ENCODE data around the gene NFKBIA.

NFKBIA gene

DNA sequence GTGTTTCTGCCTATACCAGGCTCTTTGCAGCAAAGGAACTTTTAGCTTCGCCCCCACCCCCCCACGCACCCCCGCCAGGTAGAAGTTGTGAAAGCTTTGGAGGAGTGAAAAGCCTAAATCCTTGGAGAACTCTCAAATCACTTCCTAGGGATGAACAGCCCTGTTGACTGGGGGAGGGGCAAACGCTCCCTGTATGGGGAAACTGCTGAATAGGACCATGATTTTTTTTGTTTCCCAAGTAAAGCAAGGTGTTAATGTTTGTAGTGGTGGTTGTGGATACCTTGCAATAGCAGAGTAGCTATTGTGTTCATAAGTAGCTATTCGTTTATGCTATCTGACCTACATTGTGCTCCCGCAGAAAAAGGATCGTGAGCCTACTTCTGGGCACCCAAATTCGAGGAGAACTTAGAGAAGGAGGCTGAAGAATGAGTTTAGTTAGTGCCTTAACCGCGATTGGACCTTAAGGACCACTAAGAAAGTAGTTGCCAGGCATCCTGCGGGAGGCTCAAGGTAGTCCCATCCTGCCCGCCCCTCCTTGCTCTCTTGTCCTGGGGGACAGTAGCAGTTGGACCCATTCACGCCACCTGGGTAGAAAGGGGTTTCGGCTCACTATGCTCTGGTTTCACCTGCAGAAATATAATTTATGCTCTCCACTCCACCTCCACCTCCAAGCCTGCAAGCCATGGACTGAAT is 901 bp upstream of the NFKBIA start:
- Histone ChIP-seq H3K27me3 (no peaks in the 10 kb centered on the region), H3K36me3 (peaks cover 32 to 33% (median 33%) of the 10 kb centered on the region in 11 experiments), H3K4me2 (peak overlapping the region; percentile 87 to 98 (median 92)), H4K20me1 (peaks cover 32 to 33% (median 32%) of the 10 kb centered on the region in 11 experiments; a peak in 21 of 22 replicates), H3K9me3 (replicated peaks in 1 of 11) (no peaks in the 10 kb centered on the region), H3K4me3 (peak overlapping the region; percentile 84 to 98 (median 90)), H3K4me1 (peaks cover 30 to 51% (median 45%) of the 10 kb centered on the region in 10 experiments), H3K27ac (peak overlapping the region; percentile 98 to 100 (median 99)), H3K9ac (peak overlapping the region; percentile 98 to 99 (median 98))
- no peak for TF ChIP-seq Cebpa-rat (IDR thresholded peaks at IDR 0.05)

DNA sequence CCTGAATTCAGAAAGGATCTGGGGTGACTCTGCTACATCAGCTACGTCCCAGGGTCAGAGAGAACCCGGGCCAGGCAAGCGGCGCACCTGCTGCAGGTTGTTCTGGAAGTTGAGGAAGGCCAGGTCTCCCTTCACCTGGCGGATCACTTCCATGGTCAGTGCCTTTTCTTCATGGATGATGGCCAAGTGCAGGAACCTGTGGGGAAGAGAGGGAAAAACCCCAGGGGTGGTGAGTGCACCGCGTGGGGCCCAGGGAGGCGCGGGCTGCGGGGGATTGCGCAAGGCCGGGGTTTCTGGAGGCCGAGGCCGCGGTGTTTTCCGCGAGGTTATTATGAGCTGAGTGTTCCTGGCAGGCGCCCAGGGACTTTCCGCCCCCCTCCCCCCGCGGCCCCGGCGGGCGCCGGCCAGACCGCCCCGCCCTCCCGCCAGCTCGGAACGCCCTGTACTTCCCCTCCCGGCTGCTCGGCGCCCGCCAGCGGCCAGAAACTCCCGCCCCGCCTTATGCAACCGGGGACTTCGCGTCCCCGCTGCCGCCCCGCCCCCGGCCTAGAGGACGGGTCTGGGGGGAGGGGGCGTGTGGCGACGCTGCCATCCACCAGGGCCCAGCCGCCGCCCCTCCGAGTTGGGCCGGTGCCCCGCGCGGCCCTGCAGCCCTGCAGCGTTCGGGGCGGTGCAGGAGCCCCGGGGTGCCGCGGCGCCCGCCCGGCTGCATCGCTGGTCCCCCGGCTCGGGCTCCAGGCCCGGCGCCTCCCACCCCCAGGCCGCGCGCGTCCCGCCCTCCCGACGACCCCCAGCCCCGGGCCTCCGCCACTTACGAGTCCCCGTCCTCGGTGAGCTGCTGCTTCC is 723 bp downstream of the NFKBIA start:
- peak; percentile 89 to 98 (median 96) for TF ChIP-seq Cebpa-rat (IDR thresholded peaks at IDR 0.05)
- Histone ChIP-seq H3K27ac (peak overlapping the region; percentile 98 to 100 (median 99)), H3K9me3 (replicated peaks in 1 of 11) (no peaks in the 10 kb centered on the region), H4K20me1 (peaks cover 35 to 48% (median 45%) of the 10 kb centered on the region in 11 experiments; a peak in 21 of 22 replicates), H3K36me3 (peaks cover 37 to 49% (median 39%) of the 10 kb centered on the region in 11 experiments), H3K4me3 (peak overlapping the region; percentile 84 to 98 (median 90)), H3K4me2 (peak overlapping the region; percentile 92 to 100 (median 97)), H3K4me1 (peaks cover 41 to 62% (median 52%) of the 10 kb centered on the region in 10 experiments), H3K27me3 (no peaks in the 10 kb centered on the region), H3K9ac (peak overlapping the region; percentile 98 to 99 (median 98))

DNA sequence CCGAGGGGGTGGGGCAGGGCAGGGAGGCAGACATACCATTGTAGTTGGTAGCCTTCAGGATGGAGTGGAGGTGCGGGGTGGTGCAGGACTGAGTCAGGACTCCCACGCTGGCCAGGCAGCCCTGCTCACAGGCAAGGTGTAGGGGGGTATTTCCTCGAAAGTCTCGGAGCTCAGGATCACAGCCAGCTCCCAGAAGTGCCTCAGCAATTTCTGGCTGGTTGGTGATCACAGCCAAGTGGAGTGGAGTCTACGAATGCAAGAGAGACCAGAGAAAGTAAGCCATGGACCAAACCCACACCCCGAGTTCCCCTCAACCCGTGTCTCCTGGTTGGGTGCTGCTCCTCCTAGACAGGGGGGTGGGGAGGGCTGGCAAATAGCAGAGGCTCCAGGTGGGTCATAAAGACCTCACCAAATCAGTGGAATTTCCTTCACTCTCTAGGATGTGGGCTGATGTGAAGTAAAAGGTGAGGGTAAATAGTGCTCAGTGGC is 1.4 kb downstream of the NFKBIA start:
- Histone ChIP-seq H3K36me3 (peaks cover 37 to 49% (median 39%) of the 10 kb centered on the region in 11 experiments), H3K4me2 (peak overlapping the region; percentile 92 to 100 (median 97))
- TF ChIP-seq Cebpa-rat (IDR thresholded peaks at IDR 0.05), result no peak

DNA sequence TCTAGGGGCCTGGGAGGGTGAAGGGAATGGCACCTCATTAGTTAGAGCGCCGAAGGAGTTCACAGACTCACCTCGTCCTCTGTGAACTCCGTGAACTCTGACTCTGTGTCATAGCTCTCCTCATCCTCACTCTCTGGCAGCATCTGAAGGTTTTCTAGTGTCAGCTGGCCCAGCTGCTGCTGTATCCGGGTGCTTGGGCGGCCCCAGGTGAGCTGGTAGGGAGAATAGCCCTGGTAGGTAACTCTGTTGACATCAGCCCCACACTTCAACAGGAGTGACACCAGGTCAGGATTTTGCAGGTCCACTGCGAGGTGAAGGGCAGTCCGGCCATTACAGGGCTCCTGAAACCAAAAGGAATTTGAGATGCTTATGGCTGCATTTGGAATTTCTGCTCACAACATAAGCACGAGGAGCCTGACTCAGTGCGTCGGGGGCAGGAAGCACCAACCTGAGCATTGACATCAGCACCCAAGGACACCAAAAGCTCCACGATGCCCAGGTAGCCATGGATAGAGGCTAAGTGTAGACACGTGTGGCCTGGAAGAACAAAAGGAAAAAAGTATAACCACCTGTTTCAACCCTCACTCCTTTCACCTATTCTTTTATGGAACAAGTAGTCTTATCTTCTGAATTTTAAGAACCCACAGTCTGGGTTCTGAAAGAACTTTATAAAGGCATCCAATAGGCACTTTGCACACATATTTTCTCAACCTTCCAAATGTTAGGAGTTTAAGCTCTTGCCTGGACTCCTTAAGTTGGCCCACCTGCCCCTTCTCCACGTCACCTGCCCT is 2.0 kb downstream of the NFKBIA start:
- no peak for TF ChIP-seq Cebpa-rat (IDR thresholded peaks at IDR 0.05)

More for the DNA sequence above, 1.4 kb downstream of the NFKBIA start:
- peaks cover 35 to 54% (median 46%) of the 10 kb centered on the region in 11 experiments; a peak in 21 of 22 replicates for H4K20me1 ChIP-seq
- H3K9me3 ChIP-seq (replicated peaks in 1 of 11), result no peaks in the 10 kb centered on the region
- H3K4me3 ChIP-seq, result peak overlapping the region; percentile 84 to 98 (median 90)
- peak overlapping the region; percentile 96 to 99 (median 98) for H3K9ac ChIP-seq
- H3K4me1 ChIP-seq, result peaks cover 48 to 69% (median 55%) of the 10 kb centered on the region in 10 experiments
- no peaks in the 10 kb centered on the region for H3K27me3 ChIP-seq
- peak overlapping the region; percentile 94 to 100 (median 99) for H3K27ac ChIP-seq

DNA sequence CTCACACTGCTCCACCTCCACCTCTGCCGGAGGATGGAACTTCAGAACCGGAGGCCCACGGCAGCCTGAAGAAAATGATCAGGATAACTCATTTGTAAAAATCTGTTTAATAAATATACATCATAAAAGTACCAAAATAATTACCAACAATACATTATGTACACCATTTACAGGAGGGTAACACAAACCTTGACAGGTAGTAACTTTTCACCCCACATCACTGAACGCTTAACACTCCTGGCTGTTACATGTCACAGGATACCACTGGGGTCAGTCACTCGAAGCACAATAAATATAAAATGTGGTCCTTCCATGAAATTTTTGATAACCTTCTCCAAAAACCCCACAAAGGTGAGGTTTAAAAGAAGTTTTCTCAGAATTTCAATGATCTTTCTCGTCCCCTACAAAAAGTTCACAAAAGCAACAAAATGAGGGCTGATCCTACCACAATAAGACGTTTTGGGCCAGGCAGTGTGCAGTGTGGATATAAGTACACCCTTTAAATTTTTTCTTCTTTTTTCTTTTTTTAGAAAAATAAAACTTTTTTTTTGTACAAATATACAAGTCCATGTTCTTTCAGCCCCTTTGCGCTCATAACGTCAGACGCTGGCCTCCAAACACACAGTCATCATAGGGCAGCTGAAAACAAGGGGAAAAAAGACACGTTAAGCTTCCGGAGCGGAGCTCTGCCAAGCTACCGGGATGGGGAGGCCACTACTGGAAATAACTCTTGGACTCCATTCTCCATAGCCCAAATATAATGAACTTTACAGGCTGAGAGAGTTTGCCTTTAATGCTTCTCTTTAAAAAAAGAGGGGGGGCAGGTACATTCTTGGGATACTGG is 2.9 kb downstream of the NFKBIA start:
- H3K9ac ChIP-seq, result peak overlapping the region; percentile 96 to 99 (median 98)

More for the DNA sequence above, 2.0 kb downstream of the NFKBIA start:
- Histone ChIP-seq H3K27ac (peak overlapping the region; percentile 94 to 100 (median 99)), H3K4me2 (peak overlapping the region; percentile 92 to 100 (median 97)), H3K4me1 (peaks cover 51 to 73% (median 57%) of the 10 kb centered on the region in 10 experiments), H4K20me1 (peaks cover 35 to 54% (median 46%) of the 10 kb centered on the region in 11 experiments; a peak in 21 of 22 replicates), H3K36me3 (peaks cover 37 to 49% (median 39%) of the 10 kb centered on the region in 11 experiments), H3K9ac (peak overlapping the region; percentile 96 to 99 (median 98)), H3K9me3 (replicated peaks in 1 of 11) (no peaks in the 10 kb centered on the region), H3K4me3 (peak overlapping the region; percentile 84 to 98 (median 90)), H3K27me3 (no peaks in the 10 kb centered on the region)

DNA sequence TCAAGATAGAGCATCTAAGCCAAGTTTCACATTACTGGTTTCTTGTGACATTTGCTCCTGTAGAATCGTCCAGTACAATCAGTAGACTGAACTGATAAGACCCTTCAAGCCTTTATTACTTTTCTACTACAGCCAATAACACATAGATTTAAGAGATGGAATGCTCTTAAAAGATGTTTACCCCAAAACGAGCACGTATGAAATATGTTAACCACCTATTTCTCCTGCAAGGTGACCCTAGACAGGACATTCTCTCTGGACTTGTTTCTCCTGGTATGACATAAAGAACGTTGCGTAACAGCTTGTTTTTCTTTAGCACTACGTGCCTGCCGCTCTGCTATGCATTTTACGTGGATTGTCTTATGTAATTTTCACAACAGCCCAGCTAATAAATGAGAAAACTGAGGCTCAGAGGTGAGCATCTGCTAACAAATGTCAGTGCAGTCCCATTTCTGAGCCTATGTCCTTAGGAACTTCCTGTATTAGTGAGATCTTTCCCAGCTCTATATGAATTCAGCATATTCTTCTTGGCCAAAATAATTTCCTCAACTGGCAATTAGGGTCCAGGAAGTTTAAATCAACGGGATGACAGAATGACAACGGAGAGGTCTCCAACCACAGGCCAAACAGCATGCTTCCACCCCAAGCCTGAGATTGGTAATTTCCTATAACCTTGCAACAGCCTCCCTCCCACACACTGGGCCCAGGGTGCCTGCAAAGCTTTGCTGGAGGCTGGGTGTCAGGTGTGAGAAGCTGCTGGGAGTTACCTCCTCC is 3.7 kb downstream of the NFKBIA start:
- peak overlapping the region; percentile 94 to 100 (median 99); a peak in 17 of 22 replicates for H3K27ac ChIP-seq
- peak overlapping the region; percentile 92 to 100 (median 97) for H3K4me2 ChIP-seq
- peak overlapping the region; percentile 84 to 98 (median 90) for H3K4me3 ChIP-seq
- peaks cover 34 to 62% (median 45%) of the 10 kb centered on the region in 10 experiments for H3K4me1 ChIP-seq
- peaks cover 35 to 54% (median 46%) of the 10 kb centered on the region in 11 experiments; a peak in 21 of 22 replicates for H4K20me1 ChIP-seq
- peak in 6 of 11 experiments; percentile 29 to 84 (median 38); a peak in 8 of 22 replicates for TF ChIP-seq Cebpa-rat (IDR thresholded peaks at IDR 0.05)
- no peaks in the 10 kb centered on the region for H3K9me3 ChIP-seq (replicated peaks in 1 of 11)
- peak overlapping the region; percentile 96 to 99 (median 98); a peak in 21 of 22 replicates for H3K9ac ChIP-seq
- H3K27me3 ChIP-seq, result no peaks in the 10 kb centered on the region
- H3K36me3 ChIP-seq, result peaks cover 37 to 49% (median 39%) of the 10 kb centered on the region in 11 experiments

More for the DNA sequence above, 2.9 kb downstream of the NFKBIA start:
- Histone ChIP-seq H3K27ac (peak overlapping the region; percentile 94 to 100 (median 99)), H3K9me3 (replicated peaks in 1 of 11) (no peaks in the 10 kb centered on the region), H3K4me1 (peaks cover 42 to 71% (median 53%) of the 10 kb centered on the region in 10 experiments), H3K36me3 (peaks cover 37 to 49% (median 39%) of the 10 kb centered on the region in 11 experiments), H4K20me1 (peaks cover 35 to 54% (median 46%) of the 10 kb centered on the region in 11 experiments; a peak in 21 of 22 replicates), H3K4me2 (peak overlapping the region; percentile 92 to 100 (median 97)), H3K4me3 (peak overlapping the region; percentile 84 to 98 (median 90)), H3K27me3 (no peaks in the 10 kb centered on the region)
- no peak for TF ChIP-seq Cebpa-rat (IDR thresholded peaks at IDR 0.05)
